Naive thymus-derived CD4-positive, alpha-beta T cell (primary cell): ENCODE measurements around the gene CDK14. TPM values are rescaled to one million over a fixed set of nuclear protein-coding genes. Genes with fewer than 3 reads are reported as not detected.
"Not testable (repeated sequence)": the region's sequence is repeated elsewhere in the genome, so short reads cannot be mapped to it uniquely, and the experiment has no call there.

Experiments used
- ATAC-seq: fragments of 150-1000 bp; cut with Tn5 transposase; 2 replicates; pipeline ENCODE4 v1.10.0; 2021; ENCODE audit warnings: mild to moderate bottlenecking, moderate library complexity
- CTCF ChIA-PET: fragments of 350-600 bp; sonication (Branson Sonifier 250); formaldehyde crosslinking; loops from one replicate; lab custom pipeline; 2021; ENCODE audit warnings: antibody characterized with exemption; lab: Charles Lee
- POLR2A ChIA-PET: fragments of 350-600 bp; sonication (Branson Sonifier 250); formaldehyde crosslinking; loops from one replicate; lab custom pipeline; 2021; ENCODE audit warnings: antibody characterized with exemption, inconsistent platforms; lab: Charles Lee
- DNase-seq, 9 donors: peaks; one replicate each; pipeline versions ENCODE4 v3.0.0 to v3.0.0-alpha.2; 2020 to 2022; ENCODE audit warnings: mixed read lengths in 1 of 9
- H3K27ac ChIP-seq: one replicate; pipeline ENCODE4 v1.7.0; 2013; ENCODE audit warnings: mild to moderate bottlenecking, low read depth, low read length, moderate library complexity
- H3K27me3 ChIP-seq, 2 donors: one replicate each; pipeline ENCODE4 v1.7.0; 2013; ENCODE audit warnings: low read length in 2 of 2, mild to moderate bottlenecking in 2 of 2, moderate library complexity in 2 of 2; ENCODE audit not compliant: control insufficient read depth in 2 of 2, insufficient read depth in 2 of 2
- H3K36me3 ChIP-seq, 3 experiments: 1 replicate in 2 of 3; 2 replicates in 1 of 3; pipeline ENCODE4 v1.7.0; 2013; ENCODE audit warnings: low read length in 3 of 3, mild to moderate bottlenecking in 3 of 3, moderate library complexity in 1 of 3; ENCODE audit not compliant: insufficient read depth in 3 of 3, control insufficient read depth in 2 of 3
- H3K4me1 ChIP-seq, 2 donors: one replicate each; pipeline ENCODE4 v1.7.0; 2013; ENCODE audit warnings: low read length in 2 of 2, mild to moderate bottlenecking in 2 of 2, moderate library complexity in 1 of 2; ENCODE audit not compliant: control insufficient read depth in 2 of 2, insufficient read depth in 2 of 2
- H3K4me3 ChIP-seq: 2 replicates; pipeline ENCODE4 v1.7.0; 2013; ENCODE audit warnings: mild to moderate bottlenecking, low read length
- H3K9me3 ChIP-seq, 3 experiments: 1 replicate in 2 of 3; 2 replicates in 1 of 3; pipeline ENCODE4 v1.7.0; 2013; ENCODE audit warnings: low read length in 3 of 3; ENCODE audit not compliant: control insufficient read depth in 2 of 3
- H3K27ac Mint-ChIP-seq, 9 donors: one replicate each; pipeline ENCODE4 v1.8.0; 2020 to 2022; ENCODE audit warnings: mixed read lengths in 9 of 9, mild to moderate bottlenecking in 8 of 9, moderate library complexity in 5 of 9, inconsistent platforms in 2 of 9
- H3K27me3 Mint-ChIP-seq, 5 donors: one replicate each; pipeline ENCODE4 v1.8.0; 2021 to 2022; ENCODE audit warnings: mixed read lengths in 5 of 5, mild to moderate bottlenecking in 1 of 5
- H3K36me3 Mint-ChIP-seq, 5 donors: one replicate each; pipeline ENCODE4 v1.8.0; 2020 to 2022; ENCODE audit warnings: mixed read lengths in 5 of 5, mild to moderate bottlenecking in 3 of 5, inconsistent platforms in 1 of 5
- H3K4me1 Mint-ChIP-seq, 7 donors: one replicate each; pipeline ENCODE4 v1.8.0; 2020 to 2022; ENCODE audit warnings: mixed read lengths in 7 of 7, mild to moderate bottlenecking in 3 of 7, inconsistent platforms in 1 of 7
- H3K4me3 Mint-ChIP-seq, 10 donors: one replicate each; pipeline ENCODE4 v1.8.0; 2020 to 2022; ENCODE audit warnings: mild to moderate bottlenecking in 10 of 10, mixed read lengths in 10 of 10, moderate library complexity in 6 of 10, inconsistent platforms in 2 of 10
- H3K9me3 Mint-ChIP-seq, 11 donors: one replicate each; pipeline ENCODE4 v1.8.0; 2020 to 2022; ENCODE audit warnings: mixed read lengths in 11 of 11, mild to moderate bottlenecking in 4 of 11, inconsistent platforms in 1 of 11, moderate library complexity in 1 of 11
- intact Hi-C, 2 donors: fragments of 100-400 bp; cut with micrococcal nuclease; formaldehyde crosslinking; loops; one replicate each; pipeline ENCODE4 v1.15.1; 2023
- polyA plus RNA-seq, 2 donors: library from polyadenylated mRNA; unstranded; fragments of 300-500 nt; fragmentation: Illumina TruSeq; gene quantifications; one replicate each; pipeline ENCODE4 v1.2.3, GENCODE V29; 2021
- total RNA-seq, 6 experiments: library from RNA in 5 of 6; stranded (reverse) in 5 of 6; gene quantifications; 1 replicate in 5 of 6; 2 replicates in 1 of 6; pipeline ENCODE4 v1.2.3 and lab custom pipeline; 2021 to 2026

Gene CDK14
- total and polyA plus RNA-seq, 7 experiments from 2014 or later, result 0.05 to 9.9 (median 0.72) TPM; not detected in 1

DNA sequence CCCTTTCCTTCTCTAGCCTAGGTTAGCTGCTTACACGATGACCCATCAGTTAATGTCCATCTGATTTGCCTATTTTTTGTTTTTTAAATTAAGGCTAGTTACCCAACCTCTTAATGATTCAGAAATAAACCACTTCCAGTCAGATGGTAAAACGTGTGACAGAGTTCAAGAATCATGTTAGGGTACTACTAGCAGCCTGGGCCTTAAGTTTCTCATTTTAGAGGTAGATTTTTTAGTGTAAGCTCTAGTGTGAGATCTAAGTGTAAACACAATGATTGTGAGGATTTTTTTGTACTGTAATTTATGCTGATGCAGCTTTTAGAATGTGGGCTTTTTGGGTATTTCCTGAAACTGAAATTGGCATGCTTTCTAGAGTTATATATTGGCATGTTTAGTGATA lies 130.0 kb downstream of the CDK14 start:
- H3K27me3 Mint-ChIP-seq, result no peaks in the 10 kb centered on the region
- Histone ChIP-seq H3K4me3 (no peak overlapping the region), H3K9me3 (no peaks in the 10 kb centered on the region), H3K4me1 (no peaks in the 10 kb centered on the region), H3K27ac (no peak overlapping the region), H3K36me3 (no peaks in the 10 kb centered on the region), H3K27me3 (no peaks in the 10 kb centered on the region)
- ATAC-seq (no peak), DNase-seq (no peak)
- intact Hi-C loops, result no loop called here
- POLR2A ChIA-PET, result no interaction called here
- CTCF ChIA-PET, result no interaction called here
- no peaks in the 10 kb centered on the region for H3K36me3 Mint-ChIP-seq
- no peak overlapping the region for H3K27ac Mint-ChIP-seq
- no peak overlapping the region for H3K4me3 Mint-ChIP-seq
- peaks cover 0 to 3% (median 0%) of the 10 kb centered on the region in 7 donors for H3K4me1 Mint-ChIP-seq
- peaks cover 0 to 14% (median under 1%) of the 10 kb centered on the region in 11 donors for H3K9me3 Mint-ChIP-seq

DNA sequence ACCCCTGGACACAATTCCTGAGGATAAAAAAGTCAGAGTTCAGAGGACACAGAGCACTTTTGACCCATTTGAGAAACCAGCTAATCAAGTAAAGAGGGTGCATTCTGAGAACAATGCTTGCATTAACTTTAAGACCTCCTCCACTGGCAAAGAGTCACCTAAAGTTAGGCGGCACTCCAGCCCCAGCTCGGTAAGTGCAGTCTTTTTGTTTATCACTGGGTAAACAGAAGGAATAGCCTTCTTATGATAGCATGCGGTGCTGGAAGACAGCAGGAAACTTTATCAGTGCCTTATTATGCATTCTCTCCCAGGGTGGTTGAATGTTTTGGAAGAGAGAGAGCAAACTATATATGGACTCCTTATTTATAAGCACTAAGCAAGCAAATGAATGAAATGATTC lies 130.5 kb downstream of the CDK14 start:
- ChIA-PET POLR2A (no interaction called here), CTCF (no interaction called here)
- Mint-ChIP-seq H3K9me3 (peaks cover 0 to 14% (median 4%) of the 10 kb centered on the region in 11 donors), H3K27ac (no peak overlapping the region), H3K4me1 (peaks cover 0 to 3% (median 0%) of the 10 kb centered on the region in 7 donors), H3K4me3 (no peak overlapping the region), H3K36me3 (no peaks in the 10 kb centered on the region), H3K27me3 (no peaks in the 10 kb centered on the region)
- no peaks in the 10 kb centered on the region for H3K4me1 ChIP-seq
- no peak overlapping the region for H3K4me3 ChIP-seq
- H3K9me3 ChIP-seq, result no peaks in the 10 kb centered on the region
- no peak for DNase-seq
- intact Hi-C loops, result no loop called here
- H3K36me3 ChIP-seq, result no peaks in the 10 kb centered on the region
- no peaks in the 10 kb centered on the region for H3K27me3 ChIP-seq
- H3K27ac ChIP-seq, result no peak overlapping the region
- no peak for ATAC-seq

DNA sequence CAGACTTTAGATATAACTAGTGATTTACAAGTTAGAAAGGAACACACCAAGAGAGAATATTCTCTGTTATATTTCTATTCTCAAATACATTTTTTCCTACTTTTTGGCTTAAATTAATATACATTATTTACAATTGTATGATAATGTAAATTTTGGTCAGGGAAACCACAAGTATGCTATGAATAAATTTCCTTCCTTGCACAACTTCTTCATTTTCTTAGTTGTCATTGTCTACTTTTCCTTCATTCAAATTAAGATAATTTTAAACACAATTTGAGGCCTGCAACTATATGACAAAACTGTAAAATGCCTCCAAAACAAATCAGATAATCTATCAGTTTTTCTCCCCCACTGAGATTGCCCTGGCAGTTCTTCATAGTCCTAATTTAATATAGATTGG lies 131.3 kb downstream of the CDK14 start:
- Mint-ChIP-seq H3K36me3 (no peaks in the 10 kb centered on the region), H3K4me3 (no peak overlapping the region), H3K9me3 (peaks cover 0 to 16% (median 4%) of the 10 kb centered on the region in 11 donors), H3K4me1 (peaks cover 0 to 3% (median 0%) of the 10 kb centered on the region in 7 donors), H3K27ac (no peak overlapping the region), H3K27me3 (no peaks in the 10 kb centered on the region)
- no peak for DNase-seq
- H3K4me3 ChIP-seq, result no peak overlapping the region
- intact Hi-C loops, result no loop called here
- no peaks in the 10 kb centered on the region for H3K36me3 ChIP-seq
- no peak for ATAC-seq
- POLR2A ChIA-PET, result no interaction called here
- no peaks in the 10 kb centered on the region for H3K27me3 ChIP-seq
- H3K9me3 ChIP-seq, result no peaks in the 10 kb centered on the region
- H3K27ac ChIP-seq, result no peak overlapping the region
- CTCF ChIA-PET, result no interaction called here
- no peaks in the 10 kb centered on the region for H3K4me1 ChIP-seq

DNA sequence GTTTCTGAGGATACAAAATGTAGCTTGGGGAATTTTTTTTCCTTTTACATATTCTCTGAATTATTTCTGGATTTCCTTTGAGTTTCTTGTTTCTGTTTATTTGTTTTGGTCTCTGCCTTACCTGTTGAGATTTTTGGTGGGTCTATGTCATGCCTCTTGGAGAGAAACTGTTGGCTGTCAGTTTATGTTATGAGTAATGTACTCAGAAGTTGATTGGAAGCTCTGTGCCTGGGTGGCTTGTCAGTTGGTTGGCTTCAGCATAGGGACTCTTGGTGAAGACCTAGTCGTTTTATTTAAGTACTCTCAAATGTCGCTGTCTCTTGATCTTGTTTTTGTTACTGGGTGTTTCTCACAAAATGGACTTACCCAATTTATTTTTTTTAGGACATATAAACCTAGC lies 132.4 kb downstream of the CDK14 start:
- peaks cover 0 to 9% (median 0%) of the 10 kb centered on the region in 5 donors for H3K27me3 Mint-ChIP-seq
- no peak overlapping the region for H3K27ac ChIP-seq
- no peaks in the 10 kb centered on the region for H3K36me3 ChIP-seq
- H3K27ac Mint-ChIP-seq, result no peak overlapping the region
- DNase-seq, result no peak
- peaks cover 0 to 3% (median 0%) of the 10 kb centered on the region in 7 donors for H3K4me1 Mint-ChIP-seq
- no peak overlapping the region for H3K4me3 Mint-ChIP-seq
- intact Hi-C loops, result no loop called here
- ChIA-PET CTCF (no interaction called here), POLR2A (no interaction called here)
- no peaks in the 10 kb centered on the region for H3K9me3 ChIP-seq
- peaks cover 0 to 23% (median 8%) of the 10 kb centered on the region in 11 donors for H3K9me3 Mint-ChIP-seq
- no peaks in the 10 kb centered on the region for H3K4me1 ChIP-seq
- ATAC-seq, result no peak
- peaks cover 0 to 7% (median 0%) of the 10 kb centered on the region in 5 donors for H3K36me3 Mint-ChIP-seq
- H3K27me3 ChIP-seq, result no peaks in the 10 kb centered on the region
- H3K4me3 ChIP-seq, result no peak overlapping the region

DNA sequence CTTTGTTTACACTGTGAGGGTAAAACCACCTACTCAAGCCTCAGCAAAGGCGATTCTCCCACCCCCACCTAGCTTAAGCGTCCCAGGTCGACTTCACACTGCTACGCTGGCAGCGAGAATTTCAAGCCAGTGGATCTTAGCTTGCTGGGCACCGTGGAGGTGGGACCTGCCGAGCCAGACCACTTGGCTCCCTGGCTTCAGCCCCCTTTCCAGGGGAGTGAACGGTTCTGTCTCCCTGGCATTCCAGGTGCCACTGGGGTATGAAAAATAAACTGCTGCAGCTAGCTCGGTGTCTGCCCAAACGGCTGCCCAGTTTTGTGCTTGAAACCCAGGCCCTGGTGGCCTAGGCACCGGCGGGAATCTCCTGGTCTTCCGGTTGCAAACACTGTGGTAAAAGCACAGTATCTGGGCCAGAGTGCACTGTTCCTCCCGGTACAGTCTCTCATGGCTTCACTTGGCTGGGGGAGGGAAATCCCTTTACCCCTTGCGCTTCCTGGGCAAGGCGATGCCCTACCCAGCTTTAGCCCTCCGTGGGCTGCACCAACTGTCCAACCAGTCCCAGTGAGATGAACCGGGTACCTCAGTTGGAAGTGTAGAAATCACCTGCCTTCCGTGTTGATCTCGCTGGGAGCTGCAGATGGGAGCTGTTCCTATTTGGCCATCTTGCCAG lies 139.6 kb downstream of the CDK14 start:
- ATAC-seq, intact Hi-C loops: not testable (repeated sequence)

DNA sequence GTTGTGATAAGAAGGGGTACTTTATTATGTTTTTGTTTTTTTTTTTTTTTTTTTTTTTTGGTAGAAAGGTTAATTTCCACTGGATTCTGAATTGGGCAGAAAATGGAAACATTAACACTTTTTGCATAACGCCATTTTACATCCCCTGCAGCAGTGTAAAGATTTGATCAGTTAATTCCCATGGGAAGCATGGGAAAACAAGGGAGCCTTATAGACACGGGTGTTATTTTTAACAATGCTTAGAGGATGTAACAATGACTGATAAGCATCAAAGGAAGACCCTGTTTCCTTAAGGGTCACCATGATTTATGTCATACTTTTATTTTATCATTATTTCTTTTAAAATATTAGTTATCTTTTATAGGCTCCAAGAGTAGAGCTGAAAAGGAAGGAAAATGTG lies 140.2 kb downstream of the CDK14 start:
- ATAC-seq (no peak), DNase-seq (no peak)
- Mint-ChIP-seq H3K9me3 (peaks cover 0 to 19% (median 10%) of the 10 kb centered on the region in 11 donors), H3K4me1 (peaks cover 0 to 5% (median 0%) of the 10 kb centered on the region in 7 donors), H3K36me3 (peaks cover 0 to 9% (median 0%) of the 10 kb centered on the region in 5 donors), H3K4me3 (no peak overlapping the region), H3K27ac (no peak overlapping the region), H3K27me3 (peaks cover 0 to 9% (median 0%) of the 10 kb centered on the region in 5 donors)
- ChIA-PET POLR2A (no interaction called here), CTCF (no interaction called here)
- Histone ChIP-seq H3K27ac (no peak overlapping the region), H3K27me3 (no peaks in the 10 kb centered on the region), H3K4me3 (no peak overlapping the region), H3K9me3 (no peaks in the 10 kb centered on the region), H3K36me3 (no peaks in the 10 kb centered on the region), H3K4me1 (no peaks in the 10 kb centered on the region)
- intact Hi-C loops, result no loop called here

More for the DNA sequence above, 139.6 kb downstream of the CDK14 start:
- H3K27ac Mint-ChIP-seq, DNase-seq, H3K4me3 Mint-ChIP-seq, H3K27me3 Mint-ChIP-seq, H3K27me3 ChIP-seq, POLR2A ChIA-PET, H3K27ac ChIP-seq, H3K9me3 ChIP-seq, H3K4me1 Mint-ChIP-seq, H3K36me3 ChIP-seq, H3K4me1 ChIP-seq, CTCF ChIA-PET, H3K36me3 Mint-ChIP-seq, H3K4me3 ChIP-seq: not testable (repeated sequence)
- H3K9me3 Mint-ChIP-seq, result peaks cover 0 to 20% (median 10%) of the 10 kb centered on the region in 11 donors
